OCI-LY7 (cell line): Measurements from ENCODE around the gene PIGQ. TPM values are rescaled to one million over a fixed set of nuclear protein-coding genes. Genes with fewer than 3 reads are reported as not detected.

Source experiments
- BruUV-seq: library from RNA; stranded (reverse); fragments of 400-500 nt; replicated peaks from 2 replicates; lab custom pipeline; 2021; lab: Mats Ljungman, UMichigan
- CTCF ChIA-PET: fragments of 300-600 bp; sonication (Branson Sonifier 250); formaldehyde crosslinking; loops from one replicate; lab custom pipeline; 2022; ENCODE audit warnings: antibody characterized with exemption; ENCODE audit not compliant: unreplicated experiment; lab: Charles Lee
- POLR2A ChIA-PET: fragments of 300-600 bp; sonication (Branson Sonifier 250); formaldehyde crosslinking; loops from one replicate; lab custom pipeline; 2022; ENCODE audit warnings: antibody characterized with exemption; lab: Charles Lee
- DNase-seq: peaks from one replicate; pipeline ENCODE4 v3.0.0-alpha.2; 2015; ENCODE audit warnings: low spot score
- H2AFZ ChIP-seq: fragments of 200-600 bp; sonication (generic), shearing (Covaris generic); 2 replicates; pipeline ENCODE4 v1.6.1; 2014; ENCODE audit warnings: mild to moderate bottlenecking, antibody characterized with exemption, low read length, moderate library complexity
- H3K27ac ChIP-seq: fragments of 200-600 bp; sonication (generic); 2 replicates; pipeline ENCODE4 v1.5.1; 2014; ENCODE audit warnings: mixed run types, low read depth, mild to moderate bottlenecking, moderate library complexity, low read length, inconsistent platforms; ENCODE audit not compliant: poor library complexity, severe bottlenecking
- H3K36me3 ChIP-seq: fragments of 200-600 bp; sonication (generic); 2 replicates; pipeline ENCODE4 v1.6.1; 2014; ENCODE audit warnings: mild to moderate bottlenecking, antibody characterized with exemption, low read length, moderate library complexity, mixed read lengths; ENCODE audit not compliant: insufficient read depth
- H3K4me1 ChIP-seq: fragments of 200-600 bp; sonication (generic); 2 replicates; pipeline ENCODE4 v1.5.1; 2014; ENCODE audit warnings: mild to moderate bottlenecking, low read length; ENCODE audit not compliant: insufficient read depth, poor library complexity, severe bottlenecking
- H3K4me2 ChIP-seq: fragments of 200-600 bp; sonication (generic); 2 replicates; pipeline ENCODE4 v1.6.1; 2014; ENCODE audit warnings: mild to moderate bottlenecking, low read length
- H3K4me3 ChIP-seq: fragments of 200-600 bp; sonication (generic); 2 replicates; pipeline ENCODE4 v1.5.1; 2014; ENCODE audit warnings: mild to moderate bottlenecking, low read depth, low read length; ENCODE audit not compliant: poor library complexity, severe bottlenecking
- H3K79me2 ChIP-seq: fragments of 200-600 bp; sonication (generic); 2 replicates; pipeline ENCODE4 v1.6.1; 2016; ENCODE audit warnings: low read depth, mild to moderate bottlenecking, low read length, moderate library complexity, mixed read lengths; ENCODE audit not compliant: insufficient read depth
- H3K9me2 ChIP-seq: fragments of 200-600 bp; sonication (generic); 2 replicates; pipeline ENCODE4 v1.6.1; 2016; ENCODE audit warnings: mild to moderate bottlenecking, low read length, mixed read lengths; ENCODE audit not compliant: insufficient read depth
- H3K9me3 ChIP-seq: fragments of 200-600 bp; sonication (generic); 2 replicates; pipeline ENCODE4 v1.6.1; 2014; ENCODE audit warnings: mild to moderate bottlenecking, mixed run types, low read length, mixed read lengths
- H4K20me1 ChIP-seq: fragments of 200-600 bp; sonication (generic); 2 replicates; pipeline ENCODE4 v1.6.1; 2014; ENCODE audit warnings: mild to moderate bottlenecking, antibody characterized with exemption, low read length, moderate library complexity, mixed read lengths; ENCODE audit not compliant: insufficient read depth
- CTCF ChIP-seq: fragments of 200-600 bp; sonication (generic); conservative IDR thresholded peaks from 2 replicates; pipeline ENCODE4 v1.5.1; 2014; ENCODE audit warnings: mild to moderate bottlenecking, antibody characterized with exemption, low read length, moderate library complexity, mixed read lengths
- EZH2phosphoT487 ChIP-seq: fragments of 200-600 bp; sonication (generic); IDR thresholded peaks from 2 replicates; pipeline ENCODE4 v1.6.1; 2018; ENCODE audit warnings: low read depth, borderline replicate concordance, mild to moderate bottlenecking, mixed run types, antibody characterized with exemption, low read length, moderate library complexity, mixed read lengths
- intact Hi-C: fragments of 100-400 bp; cut with micrococcal nuclease; formaldehyde crosslinking; loops from one replicate; pipeline ENCODE4 v1.10.0; 2022; ENCODE audit not compliant: unreplicated experiment
- total RNA-seq, 2 experiments: library from RNA; depleted of rRNA in 1 of 2; stranded (reverse); fragments of >200 nt in 1 of 2; shearing (Covaris generic) in 1 of 2; gene quantifications; 2 replicates each; pipeline ENCODE4 v1.2.3, GENCODE V29; 2014 to 2022

The PIGQ gene
- total RNA-seq, 2 experiments from 2014 or later: 39.0 to 54.2 TPM

- H3K4me2 ChIP-seq: no peak overlapping the region
- DNase-seq: no peak
- TF ChIP-seq CTCF: no peak
- no peak for TF ChIP-seq EZH2phosphoT487
- no peaks in the 10 kb centered on the region for H4K20me1 ChIP-seq
- no peaks in the 10 kb centered on the region for H3K9me3 ChIP-seq
- no peaks in the 10 kb centered on the region for H3K9me2 ChIP-seq
- no peak overlapping the region for H3K4me3 ChIP-seq
- H2AFZ ChIP-seq: no peak overlapping the region
- H3K4me1 ChIP-seq: peaks cover 20% of the 10 kb centered on the region
- no TSS peak for BruUV-seq
- H3K36me3 ChIP-seq: peaks cover 4% of the 10 kb centered on the region; the same call in 1 of the 2 replicates
- intact Hi-C loops: no loop called here
- no peak overlapping the region for H3K27ac ChIP-seq
- POLR2A ChIA-PET: no interaction called here
- peaks cover 7% of the 10 kb centered on the region; the same call in 1 of the 2 replicates for H3K79me2 ChIP-seq
- CTCF ChIA-PET: no interaction called here
Measured at GRCh38 chr16:574021-574760, 4.4 kb downstream of the PIGQ start.

- ChIA-PET CTCF (no interaction called here), POLR2A (no interaction called here)
- Histone ChIP-seq H3K9me3 (no peaks in the 10 kb centered on the region), H3K4me1 (peaks cover 16% of the 10 kb centered on the region), H3K36me3 (peaks cover 4% of the 10 kb centered on the region; the same call in 1 of the 2 replicates), H3K27ac (no peak overlapping the region), H3K4me2 (no peak overlapping the region), H4K20me1 (no peaks in the 10 kb centered on the region), H3K9me2 (no peaks in the 10 kb centered on the region), H3K4me3 (no peak overlapping the region), H2AFZ (no peak overlapping the region), H3K79me2 (peaks cover 1% of the 10 kb centered on the region; the same call in 1 of the 2 replicates)
- intact Hi-C loops: no loop called here
- TF ChIP-seq EZH2phosphoT487 (no peak), CTCF (no peak)
- DNase-seq: no peak
- BruUV-seq: no TSS peak
Measured at GRCh38 chr16:575354-576196, 5.8 kb downstream of the PIGQ start.
